GM18909 (cell line): Measurements from ENCODE around the gene TMEM131L.
A peak's percentile ranks its signal among the peaks of the same experiment; 100 is the strongest.

Experiments
- ATAC-seq: cut with Tn5 transposase; IDR thresholded peaks from one replicate; pipeline ENCODE4 v1.9.1; 2021; ENCODE audit warnings: mild to moderate bottlenecking; ENCODE audit not compliant: unreplicated experiment, poor library complexity

The TMEM131L gene

DNA sequence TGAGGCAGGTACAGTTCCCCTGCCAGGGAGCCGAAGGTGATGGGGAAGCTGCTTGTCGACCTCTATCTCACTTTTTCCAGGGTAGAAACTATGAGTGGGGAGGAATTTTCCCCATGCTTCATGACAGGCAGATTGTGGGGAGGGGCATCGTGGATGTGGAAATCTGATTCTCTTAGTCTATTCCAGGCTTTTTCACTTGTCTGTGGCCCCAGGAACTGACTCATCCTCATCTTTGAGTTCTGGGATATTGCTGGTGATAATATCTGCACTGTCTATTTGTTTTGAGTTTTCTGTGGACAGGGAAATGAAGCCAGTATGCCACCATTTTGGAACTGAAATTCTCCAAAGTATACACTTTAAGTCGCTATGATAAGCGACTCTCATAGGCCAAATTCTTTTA lies 210.3 kb downstream of the TMEM131L start:
- no peak for ATAC-seq

DNA sequence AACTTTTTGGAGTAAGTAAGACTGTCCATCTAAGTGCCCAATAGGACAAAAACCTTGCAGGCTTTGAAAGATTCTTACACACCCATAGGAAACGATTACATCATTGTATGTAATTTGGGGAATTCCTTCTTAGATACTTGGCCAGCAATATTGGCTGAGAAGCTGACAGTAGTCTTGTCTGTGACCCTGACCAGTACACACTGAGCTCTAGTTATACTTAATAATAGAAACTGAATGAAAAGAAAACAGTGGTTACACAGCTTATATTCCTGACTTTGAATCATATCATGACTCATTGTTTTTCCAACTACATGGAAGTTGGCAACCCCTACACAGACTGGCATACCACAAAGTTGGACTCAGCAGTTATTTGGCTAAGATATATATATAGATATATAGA lies 210.8 kb downstream of the TMEM131L start:
- ATAC-seq: no peak

DNA sequence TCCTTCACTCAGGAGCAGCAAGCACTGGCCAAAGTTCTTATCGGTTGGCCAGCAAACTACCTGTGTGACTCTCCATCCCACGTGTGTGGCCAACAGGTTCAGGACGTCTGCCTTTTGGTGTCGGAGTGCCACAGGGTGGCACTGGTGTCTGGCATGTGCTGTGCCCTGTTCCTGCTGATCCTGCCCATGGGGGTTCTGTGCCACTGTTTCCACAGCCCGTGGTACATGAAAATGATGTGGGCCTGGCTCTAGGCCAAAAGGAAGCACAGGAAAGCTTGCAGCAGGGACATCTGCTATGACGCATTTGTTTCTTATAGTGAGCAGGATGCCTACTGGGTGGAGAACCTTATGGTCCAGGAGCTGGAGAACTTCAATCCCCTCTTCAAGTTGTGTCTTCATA lies 213.3 kb downstream of the TMEM131L start:
- ATAC-seq: no peak

DNA sequence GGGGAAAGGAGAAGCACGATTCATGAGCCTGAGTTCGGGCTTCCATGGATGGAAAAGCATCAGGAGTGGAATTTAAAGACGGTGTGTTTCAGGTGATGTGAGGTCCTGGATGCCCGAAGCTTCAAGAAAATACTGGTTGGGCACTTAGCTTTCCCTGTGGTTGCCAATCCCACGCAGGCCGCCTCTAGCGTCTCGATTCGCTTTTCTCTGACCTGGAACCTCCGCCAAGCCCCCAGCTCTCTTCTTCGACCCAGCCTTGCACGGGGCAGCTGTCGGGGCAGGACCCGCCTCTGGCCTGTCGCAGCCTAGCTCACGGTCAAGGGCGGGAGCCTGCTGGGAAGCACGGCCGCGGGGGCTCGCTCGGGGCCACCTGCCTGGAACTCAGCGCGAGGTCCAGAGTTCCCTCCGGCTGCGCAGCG lies 217.6 kb downstream of the TMEM131L start:
- no peak for ATAC-seq

DNA sequence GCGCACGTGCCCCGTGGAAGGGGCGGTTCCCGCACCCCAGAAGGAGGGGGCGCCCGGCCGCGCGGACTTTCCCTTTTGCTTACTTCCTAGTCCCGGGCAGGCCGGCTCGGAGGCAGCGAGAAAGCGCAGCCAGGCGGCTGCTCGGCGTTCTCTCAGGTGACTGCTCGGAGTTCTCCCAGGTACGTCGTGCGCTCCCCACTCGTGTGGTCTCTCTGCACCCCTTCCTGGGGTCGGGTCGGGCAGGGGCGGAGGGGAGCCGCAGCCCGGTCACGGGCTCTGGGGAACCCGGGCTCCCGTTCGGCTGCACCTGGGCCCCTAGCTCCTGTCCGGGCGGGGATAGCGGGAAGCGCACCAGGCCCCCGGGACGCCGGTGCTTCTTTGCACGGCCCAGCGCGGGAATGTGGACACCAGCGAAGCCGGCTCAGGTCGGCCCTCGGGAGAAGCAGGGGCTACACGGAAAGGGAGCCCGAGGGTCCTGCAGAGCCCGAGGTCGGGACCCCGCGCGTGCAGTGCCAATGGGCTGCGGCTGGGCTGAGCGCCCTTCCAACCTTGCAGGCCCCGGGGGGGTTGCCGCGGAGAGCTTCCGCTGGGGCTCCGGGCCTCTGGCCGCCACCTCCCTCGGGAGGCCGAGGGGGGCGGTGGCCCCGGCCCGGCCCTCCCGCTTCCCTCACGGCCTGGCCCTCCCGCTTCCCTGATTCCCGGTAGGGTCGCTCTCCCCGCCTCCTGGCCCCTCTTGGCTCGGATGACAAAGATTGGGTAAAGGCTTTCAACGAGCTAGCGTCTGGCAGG lies 218.2 kb downstream of the TMEM131L start, which contains the start of gene TLR2:
TLR2 (plus strand) TSS at position 99 of the 789 bp plus-strand sequence. CDS start 18,628 bp downstream, outside the sequence.
- ATAC-seq: peak; percentile 94

DNA sequence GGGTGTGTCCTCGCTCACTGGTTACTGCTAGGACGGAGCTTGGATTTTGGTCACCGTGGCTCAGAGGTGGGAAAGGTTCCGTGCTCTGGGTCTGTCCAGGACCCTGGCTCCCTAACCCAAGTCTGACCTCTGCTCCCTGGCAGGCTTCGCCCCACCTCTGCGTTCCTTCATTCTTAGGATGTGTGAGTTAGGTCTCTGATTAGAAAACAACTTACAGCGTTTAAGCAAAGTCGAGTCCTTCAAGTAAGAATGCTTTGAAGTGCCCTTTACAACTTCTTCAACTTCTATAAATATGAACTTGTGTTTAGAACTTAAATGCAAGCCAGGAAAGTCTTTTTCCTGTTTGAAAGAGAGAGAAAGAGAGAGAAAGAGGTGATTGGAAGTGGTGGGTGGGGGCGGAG lies 218.8 kb downstream of the TMEM131L start:
- ATAC-seq: peak; percentile 18
